K562 (cell line): Measurements from ENCODE around the gene SLC25A34. TPM values are rescaled to one million over a fixed set of nuclear protein-coding genes. Genes with fewer than 3 reads are reported as not detected.

Experiments
- BACH1 ChIP-seq: fragments of 200-800 bp; sonication (Bioruptor generic); IDR thresholded peaks from 2 replicates; pipeline ENCODE4 v1.6.1; 2016; ENCODE audit warnings: missing genetic modification characterization, missing compliant biosample characterization
- C11orf30 ChIP-seq: fragments of 450-650 bp; IDR thresholded peaks from 2 replicates; pipeline ENCODE4 v1.6.1; 2016; ENCODE audit warnings: low read depth, mild to moderate bottlenecking
- CBFA2T3 ChIP-seq: fragments of 450-650 bp; IDR thresholded peaks from 2 replicates; pipeline ENCODE4 v1.6.1; 2017
- CHCHD3 ChIP-seq: fragments of 250-450 bp; sonication (Bioruptor Pico); IDR thresholded peaks from 2 replicates; pipeline ENCODE4 v2.1.2; 2022; ENCODE audit warnings: mild to moderate bottlenecking
- CREM ChIP-seq: IDR thresholded peaks from 2 replicates; pipeline ENCODE4 v1.6.1; 2014; ENCODE audit warnings: antibody characterized with exemption, low read depth
- ERF ChIP-seq: fragments of 450-650 bp; formaldehyde crosslinking; IDR thresholded peaks from 2 replicates; pipeline ENCODE4 v1.4.0; 2020; ENCODE audit warnings: mild to moderate bottlenecking, mixed read lengths
- ETV1 ChIP-seq: fragments of 450-650 bp; conservative IDR thresholded peaks from 2 replicates; pipeline ENCODE4 v1.6.1; 2016; ENCODE audit warnings: missing genetic modification characterization, control low read depth, low read depth, missing compliant biosample characterization
- FOSL1 ChIP-seq: fragments of 200-800 bp; sonication (Bioruptor generic); conservative IDR thresholded peaks from 2 replicates; pipeline ENCODE4 v1.6.1; 2016; ENCODE audit warnings: missing genetic modification characterization, missing compliant biosample characterization
- JUN ChIP-seq, 2 experiments: sonication (generic) in 1 of 2; formaldehyde crosslinking in 1 of 2; IDR thresholded peaks; 2 replicates each; pipeline versions ENCODE4 v1.6.1 to v1.8.0; 2012 to 2022; ENCODE audit warnings: borderline replicate concordance in 2 of 2, mild to moderate bottlenecking in 2 of 2, improper control_type of control experiment in 1 of 2, low read depth in 1 of 2, low read length in 1 of 2, missing genetic modification reagents in 1 of 2
- MLX ChIP-seq, 2 experiments: fragments of 450-650 bp in 1 of 2; sonication (generic) in 1 of 2; formaldehyde crosslinking; conservative IDR thresholded peaks; 2 replicates each; pipeline versions ENCODE4 v1.4.0 to v1.8.1; 2020 to 2022; ENCODE audit warnings: mild to moderate bottlenecking in 1 of 2, missing genetic modification reagents in 1 of 2
- NR2C2 ChIP-seq, 2 experiments: fragments of 200-800 bp in 1 of 2; sonication (Bioruptor generic) in 1 of 2; sonication (generic) in 1 of 2; formaldehyde crosslinking in 1 of 2; IDR thresholded peaks; 2 replicates each; pipeline versions ENCODE4 v1.6.1 to v1.8.0; 2016 to 2022; ENCODE audit warnings: mild to moderate bottlenecking in 1 of 2, missing compliant biosample characterization in 1 of 2, missing genetic modification characterization in 1 of 2, missing genetic modification reagents in 1 of 2
- NRF1 ChIP-seq, 2 experiments: fragments of 450-650 bp; IDR thresholded peaks in 1 of 2; conservative IDR thresholded peaks in 1 of 2; 2 replicates each; pipeline ENCODE4 v1.6.1; 2014; ENCODE audit warnings: mild to moderate bottlenecking in 2 of 2
- PRPF4 ChIP-seq: fragments of 200-400 bp; formaldehyde crosslinking; IDR thresholded peaks from one replicate; pipeline ENCODE4 v1.6.1; 2017; ENCODE audit warnings: low read length, low read depth, mild to moderate bottlenecking; ENCODE audit not compliant: insufficient read depth, poor library complexity, severe bottlenecking
- SPI1 ChIP-seq: IDR thresholded peaks from 2 replicates; pipeline ENCODE4 v1.6.1; 2011; ENCODE audit warnings: low read depth, low read length, control low read depth, borderline replicate concordance
- TOE1 ChIP-seq, 2 experiments: fragments of 450-650 bp in 1 of 2; sonication (generic) in 1 of 2; formaldehyde crosslinking in 1 of 2; IDR thresholded peaks; 2 replicates each; pipeline versions ENCODE4 v1.7.1 to v1.8.0; 2016 to 2022; ENCODE audit warnings: borderline replicate concordance in 2 of 2, mild to moderate bottlenecking in 2 of 2, antibody characterized with exemption in 1 of 2, inconsistent platforms in 1 of 2, low read depth in 1 of 2, missing genetic modification reagents in 1 of 2, moderate library complexity in 1 of 2
- polyA plus RNA-seq, 8 experiments: library from polyadenylated mRNA; depleted of rRNA in 4 of 8; stranded (reverse) in 5 of 8; unstranded in 3 of 8; fragments of >200 nt; fragmentation: Nextera tagmentation in 2 of 8; fragmentation: Illumina TruSeq in 1 of 8; extraction: Ambion mirVana in 2 of 8; extraction: Trizol in 1 of 8; gene quantifications; 2 replicates each; pipeline versions ENCODE4 v1.2.1 to v1.2.3, GENCODE V29; 2011 to 2014; ENCODE audit warnings: inconsistent platforms in 1 of 8, missing spikeins in 1 of 8
- total RNA-seq, 7 experiments: library from RNA; depleted of rRNA in 6 of 7; stranded (reverse); fragments of >200 nt in 6 of 7; fragmentation: Illumina TruSeq in 2 of 7; extraction: Trizol in 2 of 7; gene quantifications; 2 replicates each; pipeline versions ENCODE4 v1.2.1 to v1.2.3, GENCODE V29; 2011 to 2021; ENCODE audit warnings: low replicate concordance in 1 of 7
- TF ChIP-seq, protein P1 (sequence below), 2 experiments: IDR thresholded peaks in 1 of 2; conservative IDR thresholded peaks in 1 of 2; 2 replicates each; pipeline ENCODE4 v1.6.1; 2016; ENCODE audit warnings: low read depth in 2 of 2, mild to moderate bottlenecking in 1 of 2, missing compliant biosample characterization in 1 of 2, missing genetic modification characterization in 1 of 2, moderate library complexity in 1 of 2
- TF ChIP-seq, protein P2 (sequence below): sonication (generic); formaldehyde crosslinking; IDR thresholded peaks from 2 replicates; pipeline ENCODE4 v1.8.0; 2023; ENCODE audit warnings: mild to moderate bottlenecking, missing genetic modification reagents
- TF ChIP-seq, protein P3 (sequence below): IDR thresholded peaks from 2 replicates; pipeline ENCODE4 v1.6.1; 2011; ENCODE audit warnings: borderline replicate concordance, low read depth, mild to moderate bottlenecking, moderate library complexity, low read length; ENCODE audit not compliant: insufficient read depth, poor library complexity, severe bottlenecking

The SLC25A34 gene
- total and polyA plus RNA-seq, 9 of the 15 experiments (the other 6 are each of a cell fraction or from before 2014, with no cell fraction given): 0.01 to 0.57 (median 0.16) TPM

DNA sequence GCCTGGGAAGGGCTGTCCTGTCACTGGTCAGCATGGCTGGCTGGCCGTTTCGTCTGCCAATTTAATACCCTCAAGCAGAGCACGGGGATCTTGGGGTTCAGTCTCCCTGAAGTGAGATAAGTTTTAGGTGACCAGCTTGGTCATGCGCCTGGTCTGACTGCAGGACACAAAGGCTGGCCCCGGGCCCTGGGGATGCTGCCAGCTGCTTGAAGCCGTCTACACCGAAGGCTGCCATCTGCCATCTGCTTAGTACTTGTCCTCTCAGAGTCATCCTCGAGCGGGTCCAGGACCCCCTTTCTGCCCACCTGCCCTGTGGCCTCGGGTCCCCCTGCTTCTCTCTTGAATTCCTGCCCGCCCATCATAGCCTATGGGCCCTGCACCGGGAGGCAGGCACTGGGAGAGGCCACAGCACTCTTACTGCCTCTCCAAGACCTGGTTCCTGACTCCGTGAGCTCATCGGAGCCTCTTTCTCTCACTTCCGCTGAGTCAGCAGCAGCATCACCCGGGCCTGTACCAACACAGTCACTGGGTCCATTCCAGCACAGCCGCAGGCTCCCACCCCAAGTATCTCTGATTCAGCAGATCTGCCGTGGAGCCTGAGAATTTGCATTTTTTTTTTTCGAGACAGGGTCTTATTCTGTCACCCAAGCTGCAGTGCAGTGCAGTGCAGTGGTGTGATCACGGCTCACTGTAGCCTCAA is 29.6 kb downstream of the SLC25A34 start (continued):
- TF ChIP-seq, protein P1, sequence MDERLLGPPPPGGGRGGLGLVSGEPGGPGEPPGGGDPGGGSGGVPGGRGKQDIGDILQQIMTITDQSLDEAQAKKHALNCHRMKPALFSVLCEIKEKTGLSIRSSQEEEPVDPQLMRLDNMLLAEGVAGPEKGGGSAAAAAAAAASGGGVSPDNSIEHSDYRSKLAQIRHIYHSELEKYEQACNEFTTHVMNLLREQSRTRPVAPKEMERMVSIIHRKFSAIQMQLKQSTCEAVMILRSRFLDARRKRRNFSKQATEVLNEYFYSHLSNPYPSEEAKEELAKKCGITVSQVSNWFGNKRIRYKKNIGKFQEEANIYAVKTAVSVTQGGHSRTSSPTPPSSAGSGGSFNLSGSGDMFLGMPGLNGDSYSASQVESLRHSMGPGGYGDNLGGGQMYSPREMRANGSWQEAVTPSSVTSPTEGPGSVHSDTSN (CRISPR knock-in tag; IDR thresholded peaks at IDR 0.05; ENCODE audit: low read depth): no peak
- TF ChIP-seq, protein P1 (tag; conservative IDR thresholded peaks at IDR 0.05; ENCODE audit: low read depth): no peak
- no peak for TF ChIP-seq CHCHD3 (CRISPR knock-in tag)
- TF ChIP-seq C11orf30: peak; percentile 99
- TF ChIP-seq FOSL1 (tag): peak; percentile 82
- TF ChIP-seq CREM: peak; percentile 57; the same call in 1 of the 2 replicates
- TF ChIP-seq MLX (CRISPR knock-in tag; conservative IDR thresholded peaks at IDR 0.05): no peak
- no peak for TF ChIP-seq SPI1
- no peak for TF ChIP-seq PRPF4
- TF ChIP-seq NR2C2 (CRISPR knock-in tag; IDR thresholded peaks at IDR 0.05): no peak
- no peak for TF ChIP-seq NR2C2 (tag; IDR thresholded peaks at IDR 0.05)
- TF ChIP-seq ETV1 (tag): peak; percentile 72
- TF ChIP-seq TOE1 (IDR thresholded peaks at IDR 0.05; ENCODE audit: borderline replicate concordance): no peak
- TF ChIP-seq TOE1 (CRISPR knock-in tag; IDR thresholded peaks at IDR 0.05; ENCODE audit: borderline replicate concordance, low read depth): no peak
- peak; percentile 89 for TF ChIP-seq BACH1 (tag)
- peak; percentile 54 to 63; a peak in 3 of 4 replicates for TF ChIP-seq NRF1 (conservative IDR thresholded peaks at IDR 0.05 in 1 of 2, IDR thresholded peaks at IDR 0.05 in 1 of 2)
- TF ChIP-seq ERF (CRISPR knock-in tag): no peak
- TF ChIP-seq, protein P2, sequence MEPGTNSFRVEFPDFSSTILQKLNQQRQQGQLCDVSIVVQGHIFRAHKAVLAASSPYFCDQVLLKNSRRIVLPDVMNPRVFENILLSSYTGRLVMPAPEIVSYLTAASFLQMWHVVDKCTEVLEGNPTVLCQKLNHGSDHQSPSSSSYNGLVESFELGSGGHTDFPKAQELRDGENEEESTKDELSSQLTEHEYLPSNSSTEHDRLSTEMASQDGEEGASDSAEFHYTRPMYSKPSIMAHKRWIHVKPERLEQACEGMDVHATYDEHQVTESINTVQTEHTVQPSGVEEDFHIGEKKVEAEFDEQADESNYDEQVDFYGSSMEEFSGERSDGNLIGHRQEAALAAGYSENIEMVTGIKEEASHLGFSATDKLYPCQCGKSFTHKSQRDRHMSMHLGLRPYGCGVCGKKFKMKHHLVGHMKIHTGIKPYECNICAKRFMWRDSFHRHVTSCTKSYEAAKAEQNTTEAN (CRISPR knock-in tag): no peak
- TF ChIP-seq JUN (IDR thresholded peaks at IDR 0.05; ENCODE audit: borderline replicate concordance, low read depth, low read length): peak; percentile 42; the same call in 1 of the 2 replicates
- no peak for TF ChIP-seq JUN (CRISPR knock-in tag; IDR thresholded peaks at IDR 0.05; ENCODE audit: borderline replicate concordance)
- TF ChIP-seq CBFA2T3: peak; percentile 5; the same call in 1 of the 2 replicates
- TF ChIP-seq, protein P3, sequence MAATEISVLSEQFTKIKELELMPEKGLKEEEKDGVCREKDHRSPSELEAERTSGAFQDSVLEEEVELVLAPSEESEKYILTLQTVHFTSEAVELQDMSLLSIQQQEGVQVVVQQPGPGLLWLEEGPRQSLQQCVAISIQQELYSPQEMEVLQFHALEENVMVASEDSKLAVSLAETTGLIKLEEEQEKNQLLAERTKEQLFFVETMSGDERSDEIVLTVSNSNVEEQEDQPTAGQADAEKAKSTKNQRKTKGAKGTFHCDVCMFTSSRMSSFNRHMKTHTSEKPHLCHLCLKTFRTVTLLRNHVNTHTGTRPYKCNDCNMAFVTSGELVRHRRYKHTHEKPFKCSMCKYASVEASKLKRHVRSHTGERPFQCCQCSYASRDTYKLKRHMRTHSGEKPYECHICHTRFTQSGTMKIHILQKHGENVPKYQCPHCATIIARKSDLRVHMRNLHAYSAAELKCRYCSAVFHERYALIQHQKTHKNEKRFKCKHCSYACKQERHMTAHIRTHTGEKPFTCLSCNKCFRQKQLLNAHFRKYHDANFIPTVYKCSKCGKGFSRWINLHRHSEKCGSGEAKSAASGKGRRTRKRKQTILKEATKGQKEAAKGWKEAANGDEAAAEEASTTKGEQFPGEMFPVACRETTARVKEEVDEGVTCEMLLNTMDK: no peak
